ENCODE measurements around the gene XYLT2. TPM values are rescaled to one million over a fixed set of nuclear protein-coding genes. Genes with fewer than 3 reads are reported as not detected.

XYLT2 gene
- total and polyA plus RNA-seq, 2 experiments from 2014 or later: 14.2 to 44.9 TPM

GRCh38 chr17:50331085-50331791, 14.7 kb upstream of the XYLT2 start:
- no peak overlapping the region for H3K27ac ChIP-seq (ENCODE audit: low read depth)
- TF ChIP-seq EZH2phosphoT487 (IDR thresholded peaks at IDR 0.05; ENCODE audit: unreplicated experiment) (no peak), EZH2 (IDR thresholded peaks at IDR 0.05; ENCODE audit: low read depth, unreplicated experiment) (no peak), POLR2AphosphoS5 (IDR thresholded peaks at IDR 0.05; ENCODE audit: low read depth) (no peak), CREB1 (CRISPR knock-in tag; IDR thresholded peaks at IDR 0.05; ENCODE audit: low read depth) (no peak), JUNB (IDR thresholded peaks at IDR 0.05; ENCODE audit: unreplicated experiment) (no peak), NANOG (IDR thresholded peaks at IDR 0.05; ENCODE audit: borderline replicate concordance) (no peak), ZNF114 (CRISPR knock-in tag; IDR thresholded peaks at IDR 0.05) (no peak)
- TF ChIP-seq, protein P1, sequence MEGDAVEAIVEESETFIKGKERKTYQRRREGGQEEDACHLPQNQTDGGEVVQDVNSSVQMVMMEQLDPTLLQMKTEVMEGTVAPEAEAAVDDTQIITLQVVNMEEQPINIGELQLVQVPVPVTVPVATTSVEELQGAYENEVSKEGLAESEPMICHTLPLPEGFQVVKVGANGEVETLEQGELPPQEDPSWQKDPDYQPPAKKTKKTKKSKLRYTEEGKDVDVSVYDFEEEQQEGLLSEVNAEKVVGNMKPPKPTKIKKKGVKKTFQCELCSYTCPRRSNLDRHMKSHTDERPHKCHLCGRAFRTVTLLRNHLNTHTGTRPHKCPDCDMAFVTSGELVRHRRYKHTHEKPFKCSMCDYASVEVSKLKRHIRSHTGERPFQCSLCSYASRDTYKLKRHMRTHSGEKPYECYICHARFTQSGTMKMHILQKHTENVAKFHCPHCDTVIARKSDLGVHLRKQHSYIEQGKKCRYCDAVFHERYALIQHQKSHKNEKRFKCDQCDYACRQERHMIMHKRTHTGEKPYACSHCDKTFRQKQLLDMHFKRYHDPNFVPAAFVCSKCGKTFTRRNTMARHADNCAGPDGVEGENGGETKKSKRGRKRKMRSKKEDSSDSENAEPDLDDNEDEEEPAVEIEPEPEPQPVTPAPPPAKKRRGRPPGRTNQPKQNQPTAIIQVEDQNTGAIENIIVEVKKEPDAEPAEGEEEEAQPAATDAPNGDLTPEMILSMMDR (conservative IDR thresholded peaks at IDR 0.05; ENCODE audit: low read depth in 2 of 2): no peak
- TF ChIP-seq, protein P2, sequence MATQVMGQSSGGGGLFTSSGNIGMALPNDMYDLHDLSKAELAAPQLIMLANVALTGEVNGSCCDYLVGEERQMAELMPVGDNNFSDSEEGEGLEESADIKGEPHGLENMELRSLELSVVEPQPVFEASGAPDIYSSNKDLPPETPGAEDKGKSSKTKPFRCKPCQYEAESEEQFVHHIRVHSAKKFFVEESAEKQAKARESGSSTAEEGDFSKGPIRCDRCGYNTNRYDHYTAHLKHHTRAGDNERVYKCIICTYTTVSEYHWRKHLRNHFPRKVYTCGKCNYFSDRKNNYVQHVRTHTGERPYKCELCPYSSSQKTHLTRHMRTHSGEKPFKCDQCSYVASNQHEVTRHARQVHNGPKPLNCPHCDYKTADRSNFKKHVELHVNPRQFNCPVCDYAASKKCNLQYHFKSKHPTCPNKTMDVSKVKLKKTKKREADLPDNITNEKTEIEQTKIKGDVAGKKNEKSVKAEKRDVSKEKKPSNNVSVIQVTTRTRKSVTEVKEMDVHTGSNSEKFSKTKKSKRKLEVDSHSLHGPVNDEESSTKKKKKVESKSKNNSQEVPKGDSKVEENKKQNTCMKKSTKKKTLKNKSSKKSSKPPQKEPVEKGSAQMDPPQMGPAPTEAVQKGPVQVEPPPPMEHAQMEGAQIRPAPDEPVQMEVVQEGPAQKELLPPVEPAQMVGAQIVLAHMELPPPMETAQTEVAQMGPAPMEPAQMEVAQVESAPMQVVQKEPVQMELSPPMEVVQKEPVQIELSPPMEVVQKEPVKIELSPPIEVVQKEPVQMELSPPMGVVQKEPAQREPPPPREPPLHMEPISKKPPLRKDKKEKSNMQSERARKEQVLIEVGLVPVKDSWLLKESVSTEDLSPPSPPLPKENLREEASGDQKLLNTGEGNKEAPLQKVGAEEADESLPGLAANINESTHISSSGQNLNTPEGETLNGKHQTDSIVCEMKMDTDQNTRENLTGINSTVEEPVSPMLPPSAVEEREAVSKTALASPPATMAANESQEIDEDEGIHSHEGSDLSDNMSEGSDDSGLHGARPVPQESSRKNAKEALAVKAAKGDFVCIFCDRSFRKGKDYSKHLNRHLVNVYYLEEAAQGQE (IDR thresholded peaks at IDR 0.05; ENCODE audit: unreplicated experiment): no peak
- no peak overlapping the region for H3K4me3 ChIP-seq
- H3K9me2 ChIP-seq (ENCODE audit: insufficient read depth): no peaks in the 10 kb centered on the region
- no peaks in the 10 kb centered on the region for H3K36me3 ChIP-seq (ENCODE audit: insufficient read depth)
- H3K4me3 Mint-ChIP-seq: no peak overlapping the region
- peaks cover 6% of the 10 kb centered on the region for H3K27me3 Mint-ChIP-seq (ENCODE audit: insufficient read depth, low read depth, poor library complexity)
- no peaks in the 10 kb centered on the region for H3K79me2 ChIP-seq (replicated peaks; ENCODE audit: insufficient read depth)
- no peaks in the 10 kb centered on the region for H3K4me1 ChIP-seq (ENCODE audit: insufficient read depth)
- H3K27ac Mint-ChIP-seq: no peak overlapping the region
- no peaks in the 10 kb centered on the region for H3K36me3 Mint-ChIP-seq (ENCODE audit: low read depth)
- H3K27me3 ChIP-seq (ENCODE audit: insufficient read depth): no peaks in the 10 kb centered on the region
- ATAC-seq: no peak
- no peak for DNase-seq (ENCODE audit: low spot score)
- no peaks in the 10 kb centered on the region; the same call in 2 of the 3 replicates for H3K9me3 Mint-ChIP-seq
- H3K4me1 Mint-ChIP-seq: peaks cover 4% of the 10 kb centered on the region
- no peak overlapping the region for H3K4me2 ChIP-seq
- H2AFZ ChIP-seq: no peak overlapping the region
- H4K20me1 ChIP-seq (replicated peaks; ENCODE audit: insufficient read depth): no peaks in the 10 kb centered on the region
- H3F3A ChIP-seq (replicated peaks; ENCODE audit: low read depth): no peaks in the 10 kb centered on the region

DNA sequence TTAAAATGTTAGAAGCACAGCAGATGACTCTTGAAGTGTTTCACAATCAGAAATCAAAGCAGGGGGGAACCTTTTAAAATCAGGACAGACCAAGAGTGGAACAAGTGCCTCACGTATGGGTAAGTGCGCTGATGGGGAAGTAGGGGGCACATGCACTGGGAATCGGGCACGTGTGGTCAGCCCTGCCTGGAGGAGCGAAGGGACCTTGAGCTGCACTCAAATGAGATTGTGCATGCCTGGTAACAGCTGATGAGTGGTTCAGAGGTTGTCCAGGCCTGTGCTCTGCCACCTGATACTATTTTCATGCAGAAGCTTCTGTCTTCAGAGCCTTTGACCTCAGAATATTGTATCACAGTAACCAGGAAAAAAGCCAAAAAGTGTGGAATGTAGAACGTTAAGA, 13.7 kb upstream of the XYLT2 start:
- Mint-ChIP-seq H3K27ac (no peak overlapping the region), H3K36me3 (ENCODE audit: low read depth) (no peaks in the 10 kb centered on the region), H3K9me3 (no peaks in the 10 kb centered on the region; the same call in 2 of the 3 replicates), H3K4me3 (no peak overlapping the region), H3K27me3 (ENCODE audit: insufficient read depth, low read depth, poor library complexity) (peaks cover 5% of the 10 kb centered on the region), H3K4me1 (peaks cover 4% of the 10 kb centered on the region)
- H4K20me1 ChIP-seq (replicated peaks; ENCODE audit: insufficient read depth): no peaks in the 10 kb centered on the region
- H3K4me2 ChIP-seq: no peak overlapping the region
- TF ChIP-seq, protein P3, sequence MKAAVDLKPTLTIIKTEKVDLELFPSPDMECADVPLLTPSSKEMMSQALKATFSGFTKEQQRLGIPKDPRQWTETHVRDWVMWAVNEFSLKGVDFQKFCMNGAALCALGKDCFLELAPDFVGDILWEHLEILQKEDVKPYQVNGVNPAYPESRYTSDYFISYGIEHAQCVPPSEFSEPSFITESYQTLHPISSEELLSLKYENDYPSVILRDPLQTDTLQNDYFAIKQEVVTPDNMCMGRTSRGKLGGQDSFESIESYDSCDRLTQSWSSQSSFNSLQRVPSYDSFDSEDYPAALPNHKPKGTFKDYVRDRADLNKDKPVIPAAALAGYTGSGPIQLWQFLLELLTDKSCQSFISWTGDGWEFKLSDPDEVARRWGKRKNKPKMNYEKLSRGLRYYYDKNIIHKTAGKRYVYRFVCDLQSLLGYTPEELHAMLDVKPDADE (IDR thresholded peaks at IDR 0.05): no peak
- H3K4me3 ChIP-seq: no peak overlapping the region
- no peaks in the 10 kb centered on the region for H3K9me2 ChIP-seq (ENCODE audit: insufficient read depth)
- no peak for DNase-seq (ENCODE audit: low spot score)
- no peak overlapping the region for H2AFZ ChIP-seq
- H3K4me1 ChIP-seq (ENCODE audit: insufficient read depth): no peaks in the 10 kb centered on the region
- H3K27ac ChIP-seq (ENCODE audit: low read depth): no peak overlapping the region
- H3F3A ChIP-seq (replicated peaks; ENCODE audit: low read depth): no peaks in the 10 kb centered on the region
- H3K36me3 ChIP-seq (ENCODE audit: insufficient read depth): no peaks in the 10 kb centered on the region
- no peaks in the 10 kb centered on the region for H3K79me2 ChIP-seq (replicated peaks; ENCODE audit: insufficient read depth)
- H3K27me3 ChIP-seq (ENCODE audit: insufficient read depth): no peaks in the 10 kb centered on the region
- no peak for ATAC-seq
